Stimulated activated CD8-positive, alpha-beta memory T cell treated with anti-CD3 and anti-CD28 coated beads, Interleukin-15, amount 100 ng/mL, for 24 hours (primary cell): ENCODE results near the gene TACR1.

ENCODE experiments used
- DNase-seq: peaks from one replicate; pipeline ENCODE4 v3.0.0-alpha.2; 2020; ENCODE audit warnings: low read depth

TACR1 gene

DNA sequence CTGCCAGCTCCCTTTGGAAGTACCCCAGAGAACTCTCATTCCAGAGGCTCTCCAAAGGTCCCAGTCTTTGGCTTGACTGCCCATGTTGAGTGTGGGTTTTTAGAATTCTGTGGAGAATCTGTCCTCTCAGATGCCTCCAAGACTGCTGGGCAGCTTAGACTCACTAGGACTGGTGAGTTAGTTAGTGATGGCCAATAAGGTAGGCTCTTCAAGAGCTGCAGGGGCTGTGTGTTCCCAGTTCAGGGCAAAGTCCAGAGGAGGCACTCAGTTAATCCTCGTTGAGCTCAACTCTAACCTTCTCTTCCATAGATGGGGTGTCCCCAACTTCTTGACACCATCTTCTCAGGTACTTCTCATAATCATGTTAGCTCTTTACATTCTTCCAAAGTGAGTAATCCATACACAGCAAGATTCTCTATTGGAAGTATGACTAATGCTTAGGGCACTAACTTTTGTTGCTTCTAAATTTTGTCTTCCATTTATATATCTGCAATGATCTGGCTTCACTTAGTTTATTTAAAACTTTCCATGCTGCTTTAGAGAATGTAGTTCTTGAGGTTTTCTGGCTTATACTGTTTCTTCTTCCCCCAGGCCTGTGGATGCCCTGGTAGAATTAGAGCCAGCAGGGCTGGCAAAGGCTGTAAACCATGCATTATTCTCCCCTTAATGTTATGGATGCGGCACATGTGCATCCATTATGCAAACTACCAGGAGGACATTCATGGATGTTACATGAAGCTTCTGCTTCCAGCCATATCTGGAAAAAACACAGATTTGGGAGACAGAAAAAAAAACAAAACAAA lies 151.9 kb downstream of the TACR1 start:
- no peak for DNase-seq

DNA sequence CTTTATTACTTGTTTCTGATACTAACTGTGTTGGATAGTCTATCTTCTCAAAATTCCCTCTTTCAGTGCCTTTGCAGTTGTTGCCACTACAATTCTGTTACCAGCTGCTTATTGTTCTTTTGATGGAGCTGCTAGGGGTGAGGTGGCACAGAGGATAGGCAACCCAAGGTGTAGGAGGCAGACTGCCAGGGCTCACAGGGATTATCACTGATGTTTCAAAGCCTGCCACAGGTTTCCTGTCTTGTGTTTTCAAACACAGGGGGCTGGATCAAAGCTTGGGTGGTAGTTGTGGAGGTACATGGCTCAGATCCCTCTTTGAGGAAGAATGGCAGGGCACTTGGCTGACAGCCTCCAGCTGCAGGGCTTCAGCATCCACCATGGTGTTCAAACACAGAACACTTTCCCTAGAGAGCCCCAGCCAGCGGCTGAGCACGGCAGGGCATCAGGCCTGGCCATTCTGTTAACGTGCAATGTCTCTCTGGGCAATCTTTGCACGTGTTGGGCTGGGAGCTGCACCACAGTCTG lies 153.7 kb downstream of the TACR1 start:
- no peak for DNase-seq

DNA sequence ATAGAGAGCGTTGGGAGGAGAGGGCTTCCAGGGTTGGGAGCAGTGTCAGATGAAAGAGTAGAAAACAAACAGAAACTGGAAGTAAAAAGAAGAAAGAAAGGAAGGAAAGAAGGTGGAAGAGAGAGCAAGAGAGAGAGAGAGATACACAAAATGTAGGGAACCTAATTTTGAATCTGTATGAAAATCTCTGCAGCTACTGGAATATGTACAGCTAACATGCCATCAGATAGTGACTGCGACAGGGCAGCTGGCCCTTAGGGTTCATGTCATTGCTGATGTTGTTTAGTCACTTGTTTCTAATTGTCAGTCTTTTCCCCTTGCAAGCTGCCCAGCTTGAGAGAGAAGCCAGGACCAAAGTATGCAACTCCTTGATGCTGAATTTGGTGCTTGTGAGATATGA lies 155.0 kb downstream of the TACR1 start:
- DNase-seq: no peak

DNA sequence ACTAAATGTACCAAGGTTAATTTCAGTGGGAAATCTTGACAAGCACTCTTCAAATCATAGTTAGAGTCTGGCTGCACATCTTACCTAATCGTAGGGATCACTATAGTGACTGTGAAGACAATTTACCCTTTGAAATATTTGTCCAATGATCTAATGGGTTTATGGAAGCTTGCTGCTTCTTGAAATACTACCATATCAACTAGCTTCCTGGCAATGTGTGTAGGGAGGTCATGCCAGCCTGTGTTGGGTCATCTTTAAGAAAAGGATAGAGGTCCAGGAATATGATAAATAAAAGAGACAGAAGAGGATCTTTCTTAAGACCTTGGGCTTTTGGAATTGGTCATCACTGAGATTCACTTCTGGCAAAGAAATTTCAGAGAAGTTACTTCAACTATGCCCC lies 156.5 kb downstream of the TACR1 start:
- no peak for DNase-seq

DNA sequence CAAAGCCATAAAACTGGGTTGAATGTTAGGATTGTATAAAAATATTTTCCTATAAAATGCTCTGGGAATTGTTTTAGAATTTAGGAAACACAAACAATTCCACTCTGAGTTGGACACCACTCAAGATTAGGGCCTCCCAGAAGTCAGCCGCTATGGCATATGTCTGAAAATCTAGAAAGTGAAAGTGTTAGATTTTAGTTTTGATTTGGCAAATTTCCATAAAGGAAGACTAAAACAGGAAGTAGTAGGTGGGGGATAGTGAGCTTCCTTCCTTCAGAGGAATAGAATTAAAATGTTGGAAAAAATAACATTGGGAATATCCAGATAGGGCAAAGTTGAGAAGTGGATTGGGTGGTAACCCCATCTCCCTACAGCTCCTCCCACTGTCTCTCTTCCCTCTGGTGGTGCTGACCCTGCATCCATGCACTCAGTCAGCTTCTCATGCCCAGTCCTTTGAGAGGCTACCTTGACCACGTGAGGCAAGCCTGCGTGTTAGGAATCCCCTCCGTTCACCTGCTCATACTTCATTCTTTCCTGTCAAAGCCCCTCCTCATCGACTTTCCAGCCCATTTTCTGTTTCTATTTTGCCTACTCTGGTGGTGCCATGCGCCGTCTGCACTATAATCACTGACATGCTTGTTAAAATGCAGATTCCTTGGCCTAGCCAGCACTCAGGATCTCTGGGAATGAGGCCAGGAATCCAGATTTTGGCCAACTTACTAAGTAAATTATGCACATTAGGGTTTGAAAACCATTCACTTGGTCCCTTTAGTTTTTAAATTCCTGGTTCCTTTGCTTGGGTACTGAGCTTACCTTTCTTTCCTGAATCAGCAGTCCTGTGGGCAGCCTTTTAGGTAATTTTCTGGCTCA lies 157.4 kb downstream of the TACR1 start:
- DNase-seq: no peak

DNA sequence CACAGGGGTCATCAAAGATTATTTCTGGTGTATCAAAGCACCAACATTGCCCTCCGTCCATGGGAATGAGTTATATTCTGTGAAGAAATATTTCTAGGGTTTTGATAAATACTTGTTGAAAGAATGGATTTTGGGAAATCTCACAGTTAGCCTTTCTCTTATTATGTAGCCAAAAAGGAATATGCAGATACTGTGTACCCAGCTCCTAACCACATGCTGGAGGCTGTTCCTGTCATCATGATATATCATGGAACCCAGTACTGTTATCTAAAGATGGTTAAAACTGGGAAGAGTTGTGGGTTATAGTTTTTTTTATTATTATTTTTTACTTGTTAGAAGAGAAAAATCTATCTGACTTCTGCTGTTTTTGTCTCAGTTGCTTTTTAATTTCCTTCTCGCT lies 158.1 kb downstream of the TACR1 start:
- DNase-seq: no peak

DNA sequence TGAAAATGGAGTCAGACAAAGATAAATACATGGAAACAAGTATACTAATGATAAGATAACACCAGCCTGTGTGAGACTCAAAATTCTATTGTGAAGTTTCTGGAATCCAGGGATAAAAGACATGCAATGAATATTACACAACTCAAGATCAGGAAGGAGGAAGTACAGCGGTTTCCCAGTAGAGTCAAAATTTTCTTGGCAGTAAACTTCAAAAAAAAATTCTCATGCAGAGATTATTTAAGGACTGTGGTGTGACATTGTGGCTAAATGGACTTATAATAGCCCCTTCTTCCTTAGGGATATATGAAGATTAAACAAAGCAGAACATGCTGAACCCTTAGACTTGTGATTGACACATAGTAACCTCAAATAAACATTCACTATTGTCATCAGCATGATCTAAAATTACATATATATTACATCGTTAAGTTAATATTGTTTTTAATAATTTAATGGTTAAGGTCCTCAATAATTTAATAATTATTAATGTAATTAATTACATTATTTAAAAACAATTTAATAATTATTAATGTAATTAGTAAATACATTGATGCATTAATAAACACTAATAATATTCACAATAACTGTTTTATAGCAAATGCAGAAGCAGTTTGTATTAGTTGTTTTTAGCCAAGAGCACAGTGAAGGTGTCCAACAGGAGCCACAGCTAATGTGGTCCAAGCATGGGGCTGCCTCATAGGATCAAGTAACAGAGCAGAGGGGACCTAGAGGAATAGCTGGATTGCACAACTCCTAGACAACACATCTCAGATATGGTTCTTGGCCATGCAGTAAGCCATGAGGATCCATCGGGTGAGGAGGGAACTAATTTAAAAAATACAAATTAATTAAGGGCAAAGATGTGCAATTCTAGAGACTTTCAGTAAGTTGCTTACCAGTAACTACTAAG lies 163.6 kb downstream of the TACR1 start:
- no peak for DNase-seq

DNA sequence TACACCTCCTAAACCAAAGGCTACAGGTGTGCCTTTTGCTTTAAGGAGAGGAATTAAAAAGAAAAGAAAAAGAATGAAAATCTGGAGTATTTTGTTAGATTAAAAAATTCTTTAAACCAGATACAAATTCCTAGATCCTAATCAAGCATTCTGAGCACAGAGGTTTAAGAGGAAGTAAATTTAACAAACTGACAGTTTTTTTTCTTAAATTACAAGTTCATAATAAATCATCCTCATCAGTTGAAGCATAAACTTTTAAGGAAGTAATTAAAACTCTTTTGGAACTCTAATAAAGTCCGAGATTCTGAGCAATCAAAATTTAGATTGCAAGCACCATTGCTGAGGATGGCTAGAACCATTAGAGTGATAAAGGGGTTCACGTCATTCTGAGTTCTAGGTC lies 165.8 kb downstream of the TACR1 start:
- DNase-seq: no peak

DNA sequence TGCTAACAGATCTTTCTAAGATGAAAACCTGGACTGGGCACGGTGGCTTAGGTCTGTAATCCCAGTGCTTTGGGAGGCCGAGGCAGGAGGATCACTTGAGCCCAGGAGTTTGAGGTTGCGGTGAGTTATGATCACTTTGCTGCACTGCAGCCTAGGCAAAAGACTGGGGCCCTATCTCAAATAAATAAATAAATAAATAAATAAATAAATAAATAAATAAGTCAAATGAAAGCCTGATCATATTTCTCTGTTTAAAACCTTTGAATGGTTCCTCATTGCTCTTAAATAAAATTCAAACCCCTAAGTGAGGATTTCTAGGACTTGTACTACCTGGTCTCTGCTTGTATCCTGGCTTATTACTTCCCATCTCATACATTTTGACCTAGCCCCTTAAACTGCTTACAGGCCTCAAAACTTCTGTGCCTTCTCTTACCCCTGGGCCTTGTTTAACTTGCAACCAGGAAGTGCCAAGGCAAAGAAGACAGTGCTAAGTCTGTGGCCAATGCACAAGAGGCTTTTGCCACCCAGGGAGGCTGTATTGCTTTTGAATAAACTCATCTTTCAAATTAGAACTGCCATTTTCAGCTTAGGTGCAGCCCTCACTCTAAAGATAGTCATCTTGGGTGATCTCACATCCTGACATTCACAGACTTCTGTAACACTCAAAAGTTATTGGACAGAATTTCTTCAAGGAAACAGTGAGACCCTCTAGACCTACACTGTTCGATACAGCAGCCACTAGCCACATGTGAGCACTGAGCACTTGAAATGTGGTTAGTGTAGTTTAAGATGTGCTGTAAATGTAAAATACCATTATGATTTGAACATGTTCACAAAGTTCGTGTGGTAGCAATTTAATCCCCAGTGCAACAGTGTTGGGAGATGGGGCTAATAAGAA lies 167.2 kb downstream of the TACR1 start:
- DNase-seq: no peak

DNA sequence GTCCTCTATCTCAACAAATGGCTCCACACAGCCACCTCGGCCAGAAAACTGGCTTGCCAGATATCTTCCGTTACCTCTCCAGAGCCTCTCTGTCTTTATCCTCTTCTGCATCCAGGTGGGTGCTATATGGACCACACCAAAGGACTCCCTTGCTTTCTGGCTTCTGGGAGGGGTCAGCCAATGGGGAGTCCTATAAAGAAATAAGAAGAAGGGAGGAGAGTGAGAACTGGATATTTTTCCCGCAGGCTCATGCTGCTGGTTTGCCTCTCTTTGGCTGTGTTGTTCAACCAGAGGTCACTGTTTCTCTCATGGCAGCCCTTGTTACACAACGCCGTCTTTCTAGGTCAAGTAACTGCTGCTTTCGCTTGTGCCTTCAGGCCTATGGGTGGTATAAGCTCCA lies 168.1 kb downstream of the TACR1 start:
- no peak for DNase-seq

DNA sequence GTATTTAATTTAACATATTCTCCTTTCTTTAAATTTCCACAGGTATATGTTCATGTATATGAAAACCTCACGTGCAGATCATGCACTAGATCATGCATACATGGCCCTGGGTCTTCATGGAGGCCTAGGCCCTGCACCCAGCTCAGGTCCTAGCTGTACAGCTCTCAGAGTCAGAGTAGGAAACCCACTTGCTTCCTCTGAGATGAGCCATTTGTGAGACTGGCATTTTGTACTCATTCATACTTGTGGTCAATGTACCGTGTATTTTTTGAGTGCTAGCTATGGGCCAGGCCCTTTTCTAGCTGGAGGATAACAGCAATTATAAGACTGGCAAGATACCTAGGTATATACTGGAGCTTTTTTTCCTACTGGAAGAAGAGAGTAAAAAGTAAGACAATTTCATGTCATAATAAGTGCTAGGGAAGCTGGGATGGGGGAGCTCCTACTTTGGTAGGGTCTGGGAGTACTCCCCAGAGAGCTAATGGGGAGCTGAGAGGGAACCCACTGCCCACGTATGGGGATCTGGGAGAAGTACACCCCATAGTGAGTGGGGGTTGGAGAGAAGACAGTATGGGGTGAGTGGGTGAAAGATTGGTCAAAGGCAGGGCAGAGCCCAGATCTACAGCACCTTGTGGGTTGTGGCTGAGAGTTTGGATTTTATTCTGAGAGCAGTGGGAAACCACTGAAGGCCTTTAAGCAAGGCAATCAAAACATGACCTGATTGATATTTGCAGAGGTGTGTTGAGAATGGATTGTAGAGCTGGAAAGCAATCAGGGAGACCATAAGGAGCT lies 168.9 kb downstream of the TACR1 start:
- DNase-seq: no peak

DNA sequence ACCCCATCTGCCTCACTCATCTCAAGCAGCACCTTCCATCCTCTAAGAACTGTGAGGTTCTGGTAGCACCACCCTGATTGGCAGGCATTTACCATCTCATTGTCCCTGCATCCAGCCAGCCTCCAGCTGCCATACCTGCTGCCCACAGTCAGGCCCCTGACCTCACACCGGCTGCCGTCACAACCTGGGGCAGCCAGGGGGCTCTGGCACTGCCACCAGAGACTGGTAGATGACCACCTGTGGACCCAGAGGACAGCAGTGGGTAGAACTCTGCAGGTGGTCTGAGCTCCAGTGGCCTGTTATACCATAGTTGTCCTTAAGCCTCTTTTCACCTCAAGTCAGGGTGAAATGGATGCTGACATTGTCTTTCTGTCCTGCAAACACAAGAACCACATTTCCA lies 171.4 kb downstream of the TACR1 start:
- DNase-seq: no peak

DNA sequence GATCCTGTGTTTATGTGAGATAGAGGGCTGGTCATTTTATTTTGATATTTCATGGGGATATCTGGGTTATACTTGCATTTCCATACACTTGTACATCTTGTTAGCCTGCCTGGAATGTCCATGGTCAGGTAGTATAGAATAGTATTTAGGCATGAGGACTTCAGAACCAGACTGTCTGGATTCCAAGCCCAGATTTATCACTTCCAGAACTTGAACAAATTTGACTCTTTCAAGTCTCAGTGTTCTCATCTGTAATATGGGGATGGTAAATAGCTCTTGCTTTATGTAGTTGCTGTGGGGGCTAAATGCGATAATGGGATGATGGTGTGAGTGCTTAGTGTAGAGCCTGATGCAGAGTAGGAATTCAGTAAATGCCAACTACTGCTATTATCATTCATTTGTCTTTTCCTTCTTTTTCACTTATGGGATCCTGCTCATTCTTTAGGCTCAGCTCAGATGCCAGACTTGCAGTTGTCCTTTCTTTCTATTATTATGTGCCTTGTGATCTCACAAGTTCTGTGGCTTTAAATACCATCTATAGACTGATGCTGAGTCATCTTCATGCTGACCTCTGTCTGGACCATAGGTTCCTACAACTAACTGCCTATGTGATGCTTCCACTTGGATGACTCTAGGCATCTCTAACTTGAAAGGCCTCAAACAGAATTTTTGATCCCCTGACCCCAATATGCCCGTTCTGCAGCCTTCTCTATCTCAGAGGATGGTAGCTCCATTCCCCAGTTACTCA lies 173.5 kb downstream of the TACR1 start:
- no peak for DNase-seq

DNA sequence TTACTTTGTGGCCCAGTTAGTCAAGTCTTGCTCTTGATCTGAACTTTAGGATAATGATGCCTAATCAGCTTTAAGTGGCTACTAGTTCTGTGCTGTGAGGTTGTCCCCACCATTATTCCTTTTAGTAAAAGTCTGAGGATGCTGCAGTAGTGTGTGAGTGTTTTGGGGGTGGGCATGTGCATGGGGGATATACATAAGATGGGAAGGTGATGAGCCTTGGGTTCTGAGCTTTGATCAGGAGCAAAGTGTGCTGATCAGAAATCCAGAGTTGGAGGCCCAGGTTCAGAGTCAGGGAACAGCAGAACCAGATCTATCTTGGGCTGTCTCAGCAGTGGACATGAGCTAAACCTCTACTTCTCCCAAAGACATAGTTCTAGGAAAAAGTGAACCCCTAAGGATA lies 174.1 kb downstream of the TACR1 start:
- DNase-seq: no peak

DNA sequence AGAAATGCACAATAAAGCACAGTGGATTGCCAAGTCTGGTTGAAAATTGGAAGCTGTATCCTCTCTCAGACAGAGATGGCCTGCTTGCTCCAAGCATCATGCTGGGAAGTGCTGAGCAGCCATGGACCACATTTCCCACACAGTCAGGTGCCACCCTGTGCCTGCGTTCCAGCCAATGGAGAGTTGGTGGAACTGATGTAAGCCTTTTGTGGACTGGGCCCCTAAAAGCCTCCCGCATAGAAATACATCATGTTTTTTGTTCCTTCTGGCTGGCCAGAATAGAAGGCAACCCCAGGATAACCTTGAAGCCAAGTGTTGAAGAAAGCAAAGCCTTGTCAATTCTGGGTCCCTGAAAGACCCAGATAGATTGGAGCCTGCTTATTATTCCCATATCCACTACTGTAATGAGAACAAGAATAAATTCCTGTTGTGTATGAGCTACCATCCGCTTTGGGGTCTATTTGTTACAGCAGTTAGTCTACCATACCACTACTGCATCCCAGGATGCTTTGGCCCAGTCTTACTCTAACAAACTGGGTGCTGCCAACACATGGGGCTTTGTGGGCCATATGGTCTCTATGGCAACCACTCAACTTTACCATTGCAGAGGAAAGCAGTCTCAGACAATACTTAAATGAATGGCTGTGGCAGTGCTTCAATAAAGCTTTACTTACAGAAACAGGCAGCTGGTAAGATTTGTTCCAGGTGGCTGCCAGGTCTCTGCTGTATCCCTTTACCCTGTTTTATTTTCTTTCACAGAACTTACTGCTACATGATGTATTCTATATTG lies 175.5 kb downstream of the TACR1 start:
- DNase-seq: no peak

DNA sequence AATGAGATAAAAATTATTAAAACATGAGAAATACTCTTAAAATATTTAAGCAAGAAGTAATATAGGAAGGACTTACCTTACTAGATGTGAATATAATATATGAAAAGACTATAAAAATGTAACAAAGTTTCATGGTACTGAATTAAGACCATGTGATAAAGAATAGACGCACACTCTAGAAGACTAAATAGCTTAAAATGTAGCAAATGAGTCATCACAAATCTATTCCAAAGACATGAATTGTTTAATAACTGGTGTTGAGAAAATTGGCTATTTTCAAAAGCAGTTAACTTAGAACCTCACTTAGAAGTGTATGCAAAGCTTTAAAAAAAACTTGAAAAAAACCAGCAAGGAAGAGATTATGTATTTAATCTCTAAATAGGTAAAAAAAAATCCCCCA lies 176.8 kb downstream of the TACR1 start:
- no peak for DNase-seq

DNA sequence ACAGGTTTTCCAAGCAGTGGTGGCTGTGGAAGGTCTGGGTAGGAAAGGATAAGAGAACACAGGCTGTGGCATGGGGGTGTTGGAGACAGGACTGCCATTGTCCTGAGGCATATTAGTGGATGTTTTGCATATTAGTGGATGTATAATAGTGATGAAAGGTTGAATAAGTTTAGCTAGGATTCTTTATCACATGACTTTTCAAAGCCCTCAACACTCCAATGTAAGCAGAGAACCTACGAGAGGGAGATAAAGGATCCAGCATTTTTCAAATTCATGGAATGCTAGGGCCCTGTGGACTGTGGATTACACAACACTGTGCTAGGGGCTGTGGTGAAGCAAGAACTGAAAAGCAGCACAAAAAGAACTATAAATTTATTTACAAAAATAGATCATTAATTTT lies 177.6 kb downstream of the TACR1 start:
- no peak for DNase-seq

DNA sequence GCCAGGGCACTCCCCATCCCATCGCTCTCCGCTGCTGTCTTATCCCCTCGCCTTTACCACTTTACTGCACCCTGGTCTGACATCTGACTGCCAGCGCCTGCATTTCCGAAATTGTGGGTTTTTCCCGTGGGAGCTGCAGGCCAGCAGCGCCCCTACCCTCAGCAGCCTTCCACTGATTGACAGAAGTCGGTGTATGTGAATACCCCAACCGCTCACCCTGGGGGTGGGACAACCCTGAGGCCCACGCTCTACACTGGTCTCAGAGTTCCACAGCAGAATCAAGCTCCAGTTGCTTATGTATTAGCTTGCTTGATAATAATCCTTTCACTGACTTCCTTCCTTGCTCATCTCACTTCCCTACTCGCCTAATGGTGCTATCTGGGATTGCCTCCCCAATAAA lies 178.8 kb downstream of the TACR1 start:
- no peak for DNase-seq

DNA sequence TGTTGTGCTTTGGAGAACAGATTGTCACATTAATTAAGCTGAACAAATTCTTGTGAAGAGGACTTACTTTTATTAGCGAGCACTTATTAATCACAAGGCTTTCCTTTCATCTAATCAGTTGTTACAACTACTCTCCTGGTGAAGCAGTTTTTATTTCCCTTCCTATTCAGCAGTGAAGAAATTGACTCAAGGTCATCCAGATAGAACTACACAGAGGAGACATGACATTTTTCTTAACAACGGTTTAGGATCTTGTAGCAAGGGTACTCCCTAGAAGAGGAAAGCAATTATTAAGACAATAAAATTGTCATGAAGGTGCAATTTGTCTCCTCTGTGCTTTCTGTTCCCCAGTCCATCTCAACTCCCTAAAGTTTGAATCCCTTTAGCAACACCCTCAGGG lies 179.5 kb downstream of the TACR1 start:
- no peak for DNase-seq
